DOHH2 (cell line): ENCODE measurements around the gene FOXN3.

Experiments
- H3F3A ChIP-seq: fragments of 200-600 bp; sonication (generic), shearing (Covaris generic); 2 replicates; pipeline ENCODE4 v1.6.0; 2016; ENCODE audit warnings: antibody characterized with exemption, mild to moderate bottlenecking; ENCODE audit not compliant: control insufficient read depth, insufficient read depth
- H3K27ac ChIP-seq: fragments of 200-600 bp; sonication (generic); 2 replicates; pipeline ENCODE4 v1.5.1; 2014; ENCODE audit warnings: low read depth, mild to moderate bottlenecking, low read length, moderate library complexity
- H3K27me3 ChIP-seq: fragments of 200-600 bp; sonication (generic); 2 replicates; pipeline ENCODE4 v1.6.1; 2014; ENCODE audit warnings: mild to moderate bottlenecking, low read length, mixed read lengths; ENCODE audit not compliant: control insufficient read depth
- H3K36me3 ChIP-seq: fragments of 200-600 bp; sonication (generic); 2 replicates; pipeline ENCODE4 v1.6.1; 2014; ENCODE audit warnings: mild to moderate bottlenecking, low read length, moderate library complexity, mixed read lengths; ENCODE audit not compliant: control insufficient read depth
- H3K4me1 ChIP-seq: fragments of 200-600 bp; sonication (generic); 2 replicates; pipeline ENCODE4 v1.6.1; 2014; ENCODE audit warnings: mild to moderate bottlenecking, low read length, mixed read lengths; ENCODE audit not compliant: control insufficient read depth
- H3K4me2 ChIP-seq: fragments of 200-600 bp; sonication (generic); 2 replicates; pipeline ENCODE4 v1.6.0; 2014; ENCODE audit warnings: mild to moderate bottlenecking, low read length, moderate library complexity
- H3K4me3 ChIP-seq: fragments of 200-600 bp; sonication (generic); 2 replicates; pipeline ENCODE4 v1.5.1; 2014; ENCODE audit warnings: mild to moderate bottlenecking, low read length, mixed read lengths
- H3K79me2 ChIP-seq: fragments of 200-600 bp; sonication (generic); 2 replicates; pipeline ENCODE4 v1.6.1; 2014; ENCODE audit warnings: mild to moderate bottlenecking, low read length, mixed read lengths; ENCODE audit not compliant: control insufficient read depth
- H3K9me2 ChIP-seq: fragments of 200-600 bp; sonication (generic); replicated peaks from 2 replicates; pipeline ENCODE4 v1.6.1; 2014; ENCODE audit warnings: mild to moderate bottlenecking, low read length, mixed read lengths; ENCODE audit not compliant: control insufficient read depth
- H3K9me3 ChIP-seq: fragments of 200-600 bp; sonication (generic); 2 replicates; pipeline ENCODE4 v1.6.1; 2014; ENCODE audit warnings: antibody characterized with exemption, low read length, mixed read lengths; ENCODE audit not compliant: control insufficient read depth, insufficient read depth
- H4K20me1 ChIP-seq: fragments of 200-600 bp; sonication (generic); 2 replicates; pipeline ENCODE4 v1.6.0; 2014; ENCODE audit warnings: low read depth, mild to moderate bottlenecking, antibody characterized with exemption, low read length, moderate library complexity; ENCODE audit not compliant: control insufficient read depth, insufficient read depth
- CTCF ChIP-seq: fragments of 200-600 bp; sonication (generic); IDR thresholded peaks from one replicate; pipeline ENCODE4 v1.5.1; 2014; ENCODE audit warnings: antibody characterized with exemption, mild to moderate bottlenecking, low read depth, low read length; ENCODE audit not compliant: poor library complexity, severe bottlenecking
- EZH2phosphoT487 ChIP-seq: fragments of 200-600 bp; sonication (generic); IDR thresholded peaks from 2 replicates; pipeline ENCODE4 v1.6.1; 2017; ENCODE audit warnings: borderline replicate concordance, mild to moderate bottlenecking, antibody characterized with exemption, low read length, moderate library complexity, mixed read lengths

The FOXN3 gene

GRCh38 chr14:89340200-89341181 is 76.5 kb downstream of the FOXN3 start:
- TF ChIP-seq EZH2phosphoT487, result no peak
- no peak for TF ChIP-seq CTCF
- Histone ChIP-seq H4K20me1 (no peaks in the 10 kb centered on the region), H3K9me3 (no peaks in the 10 kb centered on the region; the same call in 1 of the 2 replicates), H3K36me3 (no peaks in the 10 kb centered on the region), H3K9me2 (no peaks in the 10 kb centered on the region), H3K27me3 (no peaks in the 10 kb centered on the region), H3K79me2 (peaks cover 5% of the 10 kb centered on the region), H3K4me1 (peaks cover 77% of the 10 kb centered on the region), H3K4me2 (peak overlapping the region; percentile 91), H3K27ac (peak overlapping the region; percentile 54), H3K4me3 (peak overlapping the region; percentile 64), H3F3A (peaks cover 14% of the 10 kb centered on the region)

DNA sequence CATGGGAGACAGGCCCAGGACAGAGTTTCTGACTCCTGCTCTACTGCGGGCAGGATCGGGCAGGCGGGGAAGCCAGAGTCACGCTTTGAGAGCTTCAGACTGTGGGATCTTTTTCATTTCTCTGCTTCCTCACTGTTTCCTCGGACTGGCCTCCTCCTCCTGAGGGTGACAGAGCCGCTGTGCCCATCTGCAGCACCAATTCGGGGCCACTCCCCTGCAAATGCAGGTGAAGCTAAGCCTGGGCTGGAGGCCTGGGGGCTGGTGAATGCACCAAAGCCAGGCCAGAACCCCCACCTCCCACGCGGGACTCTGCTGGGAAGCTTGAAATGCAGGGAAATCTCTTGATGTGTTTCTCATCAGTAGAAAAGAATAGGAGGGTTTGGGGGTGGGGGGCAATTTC is 77.5 kb downstream of the FOXN3 start:
- Histone ChIP-seq H3K79me2 (peaks cover 5% of the 10 kb centered on the region), H3K27ac (peak overlapping the region; percentile 54), H3K4me1 (peaks cover 86% of the 10 kb centered on the region), H3K9me3 (no peaks in the 10 kb centered on the region; the same call in 1 of the 2 replicates), H3K36me3 (no peaks in the 10 kb centered on the region), H3K9me2 (no peaks in the 10 kb centered on the region), H3F3A (peaks cover 15% of the 10 kb centered on the region), H4K20me1 (no peaks in the 10 kb centered on the region), H3K27me3 (no peaks in the 10 kb centered on the region), H3K4me3 (peak overlapping the region; percentile 64), H3K4me2 (peak overlapping the region; percentile 91)
- no peak for TF ChIP-seq CTCF
- no peak for TF ChIP-seq EZH2phosphoT487

- Histone ChIP-seq H4K20me1 (no peaks in the 10 kb centered on the region), H3K4me2 (peak overlapping the region; percentile 91)
Observed at GRCh38 chr14:89339158-89339557, 77.9 kb downstream of the FOXN3 start.

More at GRCh38 chr14:89339158-89339557, 77.9 kb downstream of the FOXN3 start:
- peak overlapping the region; percentile 54 for H3K27ac ChIP-seq
- peaks cover 15% of the 10 kb centered on the region for H3F3A ChIP-seq
- H3K27me3 ChIP-seq, result no peaks in the 10 kb centered on the region
- no peak for TF ChIP-seq EZH2phosphoT487
- no peak for TF ChIP-seq CTCF
- H3K9me3 ChIP-seq, result no peaks in the 10 kb centered on the region; the same call in 1 of the 2 replicates
- H3K9me2 ChIP-seq, result no peaks in the 10 kb centered on the region
- H3K36me3 ChIP-seq, result no peaks in the 10 kb centered on the region
- H3K79me2 ChIP-seq, result peaks cover 2% of the 10 kb centered on the region
- H3K4me3 ChIP-seq, result peak overlapping the region; percentile 64
- H3K4me1 ChIP-seq, result peaks cover 87% of the 10 kb centered on the region
